GM12875 (cell line): ENCODE data around the gene CDC25C.

Experiments used
- H3K4me3 ChIP-seq: one replicate; pipeline ENCODE4 v1.5.1; 2011; ENCODE audit warnings: low read depth, low read length, control low read depth
- TF ChIP-seq, protein P1 (sequence below): IDR thresholded peaks from 2 replicates; pipeline ENCODE4 v1.5.1; 2011; ENCODE audit warnings: low read depth, mild to moderate bottlenecking, control low read depth, inconsistent platforms, low read length, moderate library complexity, borderline replicate concordance; ENCODE audit not compliant: insufficient read depth

Gene CDC25C

DNA sequence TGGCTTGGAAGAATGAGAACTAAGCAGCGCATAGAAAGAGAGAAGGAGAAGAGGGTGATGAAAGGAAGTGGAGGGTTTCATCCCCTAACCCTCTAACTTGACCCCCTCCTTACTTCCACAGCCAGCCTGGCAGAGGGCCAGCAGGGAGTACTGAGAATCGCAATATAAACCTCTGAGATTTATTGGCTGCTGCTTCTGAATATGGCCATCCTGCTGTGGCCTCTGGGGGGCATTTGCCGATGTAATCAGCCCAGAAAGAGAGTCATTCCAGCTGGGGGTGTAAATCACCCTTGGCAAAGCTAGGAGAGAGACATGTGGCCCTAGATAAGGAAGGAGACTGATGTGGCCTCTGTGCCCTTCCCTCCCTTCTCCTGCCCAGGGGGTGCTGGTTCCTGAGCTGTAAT is 56.2 kb downstream of the CDC25C start:
- TF ChIP-seq, protein P1, sequence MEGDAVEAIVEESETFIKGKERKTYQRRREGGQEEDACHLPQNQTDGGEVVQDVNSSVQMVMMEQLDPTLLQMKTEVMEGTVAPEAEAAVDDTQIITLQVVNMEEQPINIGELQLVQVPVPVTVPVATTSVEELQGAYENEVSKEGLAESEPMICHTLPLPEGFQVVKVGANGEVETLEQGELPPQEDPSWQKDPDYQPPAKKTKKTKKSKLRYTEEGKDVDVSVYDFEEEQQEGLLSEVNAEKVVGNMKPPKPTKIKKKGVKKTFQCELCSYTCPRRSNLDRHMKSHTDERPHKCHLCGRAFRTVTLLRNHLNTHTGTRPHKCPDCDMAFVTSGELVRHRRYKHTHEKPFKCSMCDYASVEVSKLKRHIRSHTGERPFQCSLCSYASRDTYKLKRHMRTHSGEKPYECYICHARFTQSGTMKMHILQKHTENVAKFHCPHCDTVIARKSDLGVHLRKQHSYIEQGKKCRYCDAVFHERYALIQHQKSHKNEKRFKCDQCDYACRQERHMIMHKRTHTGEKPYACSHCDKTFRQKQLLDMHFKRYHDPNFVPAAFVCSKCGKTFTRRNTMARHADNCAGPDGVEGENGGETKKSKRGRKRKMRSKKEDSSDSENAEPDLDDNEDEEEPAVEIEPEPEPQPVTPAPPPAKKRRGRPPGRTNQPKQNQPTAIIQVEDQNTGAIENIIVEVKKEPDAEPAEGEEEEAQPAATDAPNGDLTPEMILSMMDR = no peak
- no peak overlapping the region for H3K4me3 ChIP-seq

DNA sequence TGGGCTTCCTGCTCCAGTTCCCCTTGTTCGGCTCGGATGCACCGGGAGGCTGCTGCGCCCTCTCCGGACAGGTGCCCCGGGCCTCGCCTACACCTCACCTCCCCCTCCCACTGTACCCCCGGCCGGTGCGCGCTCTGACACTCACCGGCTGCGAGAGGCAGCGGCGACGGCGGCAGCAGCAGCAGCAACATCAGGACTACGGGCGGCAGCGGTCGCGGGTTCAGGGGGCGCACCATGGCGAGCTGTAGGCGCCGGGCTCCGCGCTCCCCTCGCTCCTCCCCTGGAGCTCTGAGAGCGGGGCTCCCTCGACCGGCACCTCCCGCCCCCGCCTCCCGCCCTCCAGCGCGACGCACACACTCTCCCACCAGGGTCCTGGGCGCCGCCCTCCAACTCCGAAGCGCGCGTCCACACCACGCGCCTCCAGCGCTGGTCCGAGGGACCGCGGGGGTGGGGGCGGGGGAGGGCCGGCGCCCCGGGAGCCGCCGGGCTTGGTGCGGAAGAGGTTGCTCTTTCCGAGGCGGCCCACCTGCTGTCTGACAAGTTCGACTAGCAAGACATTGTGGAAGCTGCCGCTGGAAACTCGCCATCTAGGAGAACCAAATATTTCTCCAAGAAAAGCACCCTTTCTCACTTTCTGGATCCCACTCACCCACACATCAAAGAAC is 57.3 kb downstream of the CDC25C start, which contains the start of gene GFRA3:
Gene GFRA3, minus strand, starts transcription at position 433 of the 665 bp plus-strand sequence. Its CDS starts 197 bp downstream, at position 236.
- TF ChIP-seq, protein P1 = no peak
- H3K4me3 ChIP-seq = peak within 1 kb of the TSS; percentile 31

DNA sequence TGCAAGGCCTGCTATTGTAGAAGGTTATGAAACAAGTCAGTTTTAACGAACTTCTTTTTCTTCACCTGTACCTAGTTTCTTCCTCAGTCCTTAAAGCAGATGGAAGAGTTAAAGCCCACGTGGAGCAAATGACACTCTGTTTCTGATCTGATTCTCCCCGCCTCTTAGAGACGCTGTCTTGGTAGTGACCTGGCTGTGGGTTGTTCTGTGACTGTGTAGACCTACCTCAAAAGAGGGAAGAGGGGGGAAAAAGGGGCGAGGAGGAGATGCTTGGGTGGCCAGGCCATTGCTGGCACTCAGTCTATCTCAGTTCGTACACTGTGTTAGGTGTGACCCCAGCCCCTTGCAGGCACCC is 57.8 kb downstream of the CDC25C start:
- H3K4me3 ChIP-seq = peak overlapping the region; percentile 31
- TF ChIP-seq, protein P1 = no peak

DNA sequence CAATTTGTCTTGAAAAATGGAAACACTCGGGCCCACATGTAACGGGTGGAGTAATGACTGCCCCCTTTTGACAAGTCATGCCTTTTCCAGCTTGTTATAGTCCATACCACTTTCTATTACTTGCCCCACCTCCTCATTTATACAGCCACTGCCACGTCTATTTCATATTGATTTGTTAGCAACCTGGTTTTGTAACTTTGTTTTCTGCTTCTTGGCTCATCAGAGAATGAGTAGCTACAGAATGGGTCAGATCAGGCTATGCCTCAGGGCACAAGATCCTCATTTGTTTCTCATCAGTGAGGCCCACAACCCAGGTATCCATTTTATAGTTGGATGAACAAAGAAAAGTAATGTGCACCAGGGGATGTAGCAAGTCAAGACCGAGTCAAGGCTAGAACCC is 58.9 kb downstream of the CDC25C start:
- TF ChIP-seq, protein P1 = no peak
- no peak overlapping the region for H3K4me3 ChIP-seq

DNA sequence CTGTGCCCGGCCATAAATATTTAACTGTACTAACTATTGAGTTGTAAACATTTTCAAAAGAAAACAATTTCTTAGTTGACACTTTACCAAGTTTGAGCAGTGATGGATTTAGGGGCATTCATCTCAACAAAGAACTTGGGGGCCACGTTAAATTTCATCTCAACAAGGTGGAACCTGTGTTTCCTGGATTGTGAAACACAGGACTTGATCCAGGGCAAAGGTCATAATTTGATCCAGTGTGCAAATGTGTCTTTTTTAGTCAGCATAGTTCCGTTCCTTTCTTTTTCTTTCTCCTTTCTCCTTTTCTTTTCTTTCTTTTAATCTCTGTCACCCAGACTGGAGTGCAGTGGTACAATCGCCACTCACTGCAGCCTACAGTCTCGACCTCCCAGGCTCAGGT is 60.3 kb downstream of the CDC25C start:
- TF ChIP-seq, protein P1 = no peak
- no peak overlapping the region for H3K4me3 ChIP-seq

GRCh38 chr5:138264183-138264582 is 67.4 kb downstream of the CDC25C start:
- no peak overlapping the region for H3K4me3 ChIP-seq
- TF ChIP-seq, protein P1 = no peak

- TF ChIP-seq, protein P1 = no peak
- no peak overlapping the region for H3K4me3 ChIP-seq
Measured at GRCh38 chr5:138263581-138263980, 68.0 kb downstream of the CDC25C start.
